Smooth muscle cell (in vitro differentiated cells): ENCODE measurements around the gene SLC50A1. TPM values are rescaled to one million over a fixed set of nuclear protein-coding genes. Genes with fewer than 3 reads are reported as not detected.

Source experiments
- DNase-seq: peaks from one replicate; lab custom pipeline; 2025; ENCODE audit not compliant: unreplicated experiment; lab: John Stamatoyannopoulos, UW
- H2AFZ ChIP-seq: fragments of 200-600 bp; sonication (generic); 2 replicates; pipeline ENCODE4 v1.6.0; 2016; ENCODE audit warnings: antibody characterized with exemption, low read depth, mild to moderate bottlenecking
- H3F3A ChIP-seq: fragments of 200-600 bp; sonication (generic); 2 replicates; pipeline ENCODE4 v1.6.0; 2017; ENCODE audit warnings: antibody characterized with exemption, low read depth
- H3K27ac ChIP-seq: fragments of 200-600 bp; sonication (generic); 2 replicates; pipeline ENCODE4 v1.5.1; 2016; ENCODE audit warnings: low read depth, mild to moderate bottlenecking
- H3K27me3 ChIP-seq: fragments of 200-600 bp; sonication (generic); 2 replicates; pipeline ENCODE4 v1.6.1; 2016; ENCODE audit warnings: low read depth, mild to moderate bottlenecking
- H3K36me3 ChIP-seq: fragments of 200-600 bp; sonication (generic); 2 replicates; pipeline ENCODE4 v1.5.1; 2016; ENCODE audit warnings: low read depth
- H3K4me1 ChIP-seq: fragments of 200-600 bp; sonication (generic); 2 replicates; pipeline ENCODE4 v1.5.1; 2016; ENCODE audit warnings: low read depth
- H3K4me2 ChIP-seq: fragments of 200-600 bp; sonication (generic); 2 replicates; pipeline ENCODE4 v1.6.0; 2016; ENCODE audit warnings: mild to moderate bottlenecking
- H3K4me3 ChIP-seq: fragments of 200-600 bp; sonication (generic); 2 replicates; pipeline ENCODE4 v1.5.1; 2016; ENCODE audit warnings: mild to moderate bottlenecking
- H3K79me2 ChIP-seq: fragments of 200-600 bp; sonication (generic); 2 replicates; pipeline ENCODE4 v1.6.0; 2016; ENCODE audit warnings: low read depth, mild to moderate bottlenecking
- H3K9ac ChIP-seq: fragments of 200-600 bp; sonication (generic); 2 replicates; pipeline ENCODE4 v1.6.0; 2016; ENCODE audit warnings: low read depth
- H3K9me3 ChIP-seq: fragments of 200-600 bp; sonication (generic); replicated peaks from 2 replicates; pipeline ENCODE4 v1.5.1; 2016; ENCODE audit warnings: low read depth
- H4K20me1 ChIP-seq: fragments of 200-600 bp; sonication (generic); 2 replicates; pipeline ENCODE4 v1.6.0; 2016; ENCODE audit warnings: low read depth
- whole genome bisulfite sequencing: methylation state at CpG from one replicate; pipeline ENCODE4 v1.1.7; 2016; ENCODE audit warnings: low lambda C conversion rate; 5-methylcytosine and 5-hydroxymethylcytosine counted together
- polyA plus RNA-seq: library from polyadenylated mRNA; unstranded; fragments of >200 nt; fragmentation: Nextera tagmentation; extraction: Ambion mirVana; gene quantifications from 2 replicates; pipeline ENCODE4 v1.2.1, GENCODE V29; 2016
- total RNA-seq: library from RNA; depleted of rRNA; stranded (reverse); fragments of >200 nt; gene quantifications from 2 replicates; pipeline ENCODE4 v1.2.3, GENCODE V29; 2014
- TF ChIP-seq, protein P1 (sequence below): fragments of 200-600 bp; sonication (generic); IDR thresholded peaks from 2 replicates; pipeline ENCODE4 v1.5.1; 2017; ENCODE audit warnings: borderline replicate concordance, mild to moderate bottlenecking, antibody characterized with exemption; ENCODE audit not compliant: insufficient read depth, poor library complexity, severe bottlenecking

SLC50A1 gene
- total and polyA plus RNA-seq, 2 experiments from 2014 or later, result 44.7 to 98.0 TPM

DNA sequence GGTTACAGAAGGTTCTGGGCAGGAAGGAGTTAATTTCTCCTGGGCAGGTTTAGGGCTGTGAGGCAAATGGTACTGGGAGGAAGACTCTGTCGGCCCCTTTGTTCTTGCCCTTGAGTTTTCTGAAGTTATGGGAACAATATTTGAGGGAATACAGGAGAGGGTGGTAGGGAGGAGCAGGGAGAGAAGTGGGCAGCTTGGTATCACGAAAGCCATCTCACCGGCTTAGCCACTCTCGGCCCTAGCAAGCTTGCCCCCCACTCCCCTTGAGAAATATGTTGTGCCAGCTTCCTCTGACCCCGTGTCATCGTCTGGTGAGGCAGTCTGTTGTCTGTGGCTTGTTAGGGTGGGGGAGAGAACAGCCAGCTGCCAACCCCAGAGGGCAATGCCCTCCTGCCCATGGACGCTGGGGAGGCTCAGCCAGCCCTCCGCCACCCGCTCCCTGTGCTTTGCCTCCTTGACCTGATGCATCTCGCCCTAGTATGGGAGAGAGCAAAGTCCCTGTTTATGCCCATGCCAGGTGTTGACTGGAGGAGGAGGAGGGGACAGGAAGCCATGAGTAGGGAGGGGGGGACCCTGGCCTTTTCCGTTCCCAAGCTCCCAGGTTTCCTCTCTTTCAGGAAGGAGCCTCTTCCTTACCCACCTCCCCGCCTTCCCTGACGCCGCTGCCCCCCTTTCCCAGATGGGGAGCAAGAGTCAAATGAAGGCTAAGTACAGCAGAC is 6.7 kb upstream of the SLC50A1 start:
- peaks cover 8% of the 10 kb centered on the region for H3K79me2 ChIP-seq
- peaks cover 7% of the 10 kb centered on the region for H3F3A ChIP-seq
- WGBS, result 22% methylated on average over 13 of the region's 14 CpGs
- peaks cover 5% of the 10 kb centered on the region for H3K27me3 ChIP-seq
- TF ChIP-seq, protein P1, sequence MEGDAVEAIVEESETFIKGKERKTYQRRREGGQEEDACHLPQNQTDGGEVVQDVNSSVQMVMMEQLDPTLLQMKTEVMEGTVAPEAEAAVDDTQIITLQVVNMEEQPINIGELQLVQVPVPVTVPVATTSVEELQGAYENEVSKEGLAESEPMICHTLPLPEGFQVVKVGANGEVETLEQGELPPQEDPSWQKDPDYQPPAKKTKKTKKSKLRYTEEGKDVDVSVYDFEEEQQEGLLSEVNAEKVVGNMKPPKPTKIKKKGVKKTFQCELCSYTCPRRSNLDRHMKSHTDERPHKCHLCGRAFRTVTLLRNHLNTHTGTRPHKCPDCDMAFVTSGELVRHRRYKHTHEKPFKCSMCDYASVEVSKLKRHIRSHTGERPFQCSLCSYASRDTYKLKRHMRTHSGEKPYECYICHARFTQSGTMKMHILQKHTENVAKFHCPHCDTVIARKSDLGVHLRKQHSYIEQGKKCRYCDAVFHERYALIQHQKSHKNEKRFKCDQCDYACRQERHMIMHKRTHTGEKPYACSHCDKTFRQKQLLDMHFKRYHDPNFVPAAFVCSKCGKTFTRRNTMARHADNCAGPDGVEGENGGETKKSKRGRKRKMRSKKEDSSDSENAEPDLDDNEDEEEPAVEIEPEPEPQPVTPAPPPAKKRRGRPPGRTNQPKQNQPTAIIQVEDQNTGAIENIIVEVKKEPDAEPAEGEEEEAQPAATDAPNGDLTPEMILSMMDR, result no peak
- no peaks in the 10 kb centered on the region for H3K36me3 ChIP-seq
- H3K4me2 ChIP-seq, result peak overlapping the region; percentile 88
- DNase-seq, result no peak
- H4K20me1 ChIP-seq, result no peaks in the 10 kb centered on the region
- no peak overlapping the region for H2AFZ ChIP-seq
- H3K4me3 ChIP-seq, result peak overlapping the region; percentile 77
- H3K27ac ChIP-seq, result peak overlapping the region; percentile 89
- peaks cover 40% of the 10 kb centered on the region for H3K4me1 ChIP-seq
- no peaks in the 10 kb centered on the region for H3K9me3 ChIP-seq
- peak overlapping the region; percentile 75 for H3K9ac ChIP-seq

GRCh38 chr1:155130272-155131006 is 5.2 kb upstream of the SLC50A1 start:
- peaks cover 5% of the 10 kb centered on the region for H3K27me3 ChIP-seq
- no peak for DNase-seq
- peak overlapping the region; percentile 89 for H3K27ac ChIP-seq
- WGBS, result 47% methylated on average over 6 of the region's 6 CpGs
- TF ChIP-seq, protein P1, result no peak
- no peak overlapping the region for H2AFZ ChIP-seq
- H3K9me3 ChIP-seq, result no peaks in the 10 kb centered on the region
- H3K4me3 ChIP-seq, result peak overlapping the region; percentile 77
- H3K36me3 ChIP-seq, result no peaks in the 10 kb centered on the region
- H3K79me2 ChIP-seq, result peaks cover 8% of the 10 kb centered on the region
- H3K9ac ChIP-seq, result peak overlapping the region; percentile 75
- H3K4me1 ChIP-seq, result peaks cover 32% of the 10 kb centered on the region
- peaks cover 7% of the 10 kb centered on the region for H3F3A ChIP-seq
- no peaks in the 10 kb centered on the region for H4K20me1 ChIP-seq
- peak overlapping the region; percentile 88 for H3K4me2 ChIP-seq

DNA sequence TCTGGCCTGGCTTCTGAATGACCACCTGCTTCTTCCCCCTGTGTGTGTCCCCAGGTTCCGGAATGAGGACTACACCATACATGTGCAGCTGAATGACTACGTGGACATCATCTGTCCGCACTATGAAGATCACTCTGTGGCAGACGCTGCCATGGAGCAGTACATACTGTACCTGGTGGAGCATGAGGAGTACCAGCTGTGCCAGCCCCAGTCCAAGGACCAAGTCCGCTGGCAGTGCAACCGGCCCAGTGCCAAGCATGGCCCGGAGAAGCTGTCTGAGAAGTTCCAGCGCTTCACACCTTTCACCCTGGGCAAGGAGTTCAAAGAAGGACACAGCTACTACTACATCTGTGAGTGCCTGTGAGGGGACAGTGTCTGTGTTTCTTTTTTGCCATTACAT is 4.4 kb upstream of the SLC50A1 start:
- Histone ChIP-seq H3K79me2 (peaks cover 8% of the 10 kb centered on the region), H3K27ac (no peak overlapping the region), H3K4me2 (no peak overlapping the region), H4K20me1 (no peaks in the 10 kb centered on the region), H3K9ac (no peak overlapping the region), H3F3A (peaks cover 7% of the 10 kb centered on the region), H3K9me3 (no peaks in the 10 kb centered on the region), H3K4me3 (no peak overlapping the region), H3K36me3 (no peaks in the 10 kb centered on the region), H3K27me3 (no peaks in the 10 kb centered on the region), H3K4me1 (peaks cover 23% of the 10 kb centered on the region), H2AFZ (no peak overlapping the region)
- TF ChIP-seq, protein P1, result no peak
- WGBS, result 96% methylated on average over 8 of the region's 8 CpGs
- DNase-seq, result no peak
